Measurements from ENCODE around the gene AK5. TPM values are rescaled to one million over a fixed set of nuclear protein-coding genes. Genes with fewer than 3 reads are reported as not detected.

The AK5 gene
- total and polyA plus RNA-seq, 2 of the 4 experiments (the other 2 are of a cell fraction), result 22.5 to 25.8 TPM

- H2BK15ac ChIP-seq (ENCODE audit: low read depth, low read length), result peak overlapping the region; percentile 38; the same call in 1 of the 3 replicates
- H3K23ac ChIP-seq (ENCODE audit: low read depth, low read length), result no peak overlapping the region
- BruUV-seq (replicated peaks), result no TSS peak
- H4K91ac ChIP-seq (ENCODE audit: insufficient read depth, low read depth, low read length), result peak overlapping the region; percentile 20
- 0 out of 2 replicates have a peak overlapping the region, but pooled peaks have one; percentile 13 for H3K14ac ChIP-seq (replicated peaks; ENCODE audit: low read depth, low read length)
- H2AFZ ChIP-seq (replicated peaks; ENCODE audit: low read length, poor library complexity), result no peak overlapping the region
- no peaks in the 10 kb centered on the region for H4K20me1 ChIP-seq (ENCODE audit: insufficient read depth, low read length)
- H3K9ac ChIP-seq (ENCODE audit: low read depth, low read length), result no peak overlapping the region
- no peaks in the 10 kb centered on the region for H3K9me3 ChIP-seq (ENCODE audit: control insufficient read depth, insufficient read depth, low read length)
- 0 out of 2 replicates have a peak overlapping the region, but pooled peaks have one; percentile 23 for H2AK5ac ChIP-seq (ENCODE audit: low read depth, low read length)
- H3K4me1 ChIP-seq (ENCODE audit: control insufficient read depth, insufficient read depth, low read length), result peaks cover 7% of the 10 kb centered on the region
- ATAC-seq (ENCODE audit: low read depth) (no peak), DNase-seq (peak; percentile 18)
- WGBS, 2 experiments (ENCODE audit: extremely low coverage in 2 of 2, insufficient read length in 1 of 2), result no CpG with 5 or more reads among the region's 3 CpGs
- no peak overlapping the region for H2BK5ac ChIP-seq (ENCODE audit: low read depth, low read length, poor library complexity, severe bottlenecking)
- H3K56ac ChIP-seq (ENCODE audit: extremely low read depth, insufficient read depth, low read length), result no peak overlapping the region
- peaks cover 0 to 35% of the 10 kb centered on the region in 2 experiments; a peak in 2 of 4 replicates for H3K79me1 ChIP-seq (ENCODE audit: low read depth in 1 of 2, low read length in 2 of 2)
- no peak overlapping the region for H2AK9ac ChIP-seq (replicated peaks; ENCODE audit: low read depth, low read length, poor library complexity)
- no peaks in the 10 kb centered on the region for H3K27me3 ChIP-seq (ENCODE audit: control insufficient read depth, insufficient read depth, low read length)
- 0 out of 2 replicates have a peak overlapping the region, but pooled peaks have one; percentile 50 for H3K4ac ChIP-seq (ENCODE audit: low read depth, low read length)
- H3K27ac ChIP-seq (ENCODE audit: insufficient read depth, low read length), result no peak overlapping the region
- CTCF ChIA-PET, result no interaction called here
- TF ChIP-seq CEBPB (IDR thresholded peaks at IDR 0.05; ENCODE audit: low read depth, low read length) (peak; percentile 41; the same call in 1 of the 2 replicates), SMC3 (IDR thresholded peaks at IDR 0.05; ENCODE audit: low read depth, low read length) (no peak)
- no peak overlapping the region for H3K4me2 ChIP-seq (ENCODE audit: low read depth, low read length)
- no peak overlapping the region; the same call in 1 of the 2 replicates for H2BK20ac ChIP-seq (ENCODE audit: low read depth, low read length)
- H3K36me3 ChIP-seq (ENCODE audit: control insufficient read depth, insufficient read depth, low read length), result no peaks in the 10 kb centered on the region
- H3K18ac ChIP-seq (ENCODE audit: low read depth, low read length), result peak overlapping the region; percentile 60; the same call in 1 of the 2 replicates
- peak overlapping the region; percentile 59; the same call in 1 of the 2 replicates for H4K5ac ChIP-seq (ENCODE audit: low read depth, low read length)
- H2BK120ac ChIP-seq (ENCODE audit: low read depth, low read length), result peak overlapping the region; percentile 52; the same call in 1 of the 2 replicates
- H4K8ac ChIP-seq (ENCODE audit: low read depth in 2 of 2, low read length in 2 of 2), result peak overlapping the region in 1 of 2 experiments; percentile 22; a peak in 2 of 4 replicates
- POLR2A ChIA-PET (ENCODE audit: unreplicated experiment), result interaction anchor here (0.6 kb wide), 1 partner anchor 167 kb away, joined by 4 read pairs; no protein-coding TSS in a partner anchor
- H3K9me1 ChIP-seq (ENCODE audit: insufficient read depth, low read length), result peaks cover 5% of the 10 kb centered on the region; the same call in 1 of the 2 replicates
- H3K4me3 ChIP-seq (ENCODE audit: insufficient read depth, low read depth, low read length), result no peak overlapping the region
- intact Hi-C loops (cut with micrococcal nuclease), result no loop called here
- in situ Hi-C loops (cut with MboI; ENCODE audit: low sequenced_read_pairs), result no loop called here
- dilution Hi-C loops (cut with HindIII; ENCODE audit: low sequenced_read_pairs, unreplicated experiment), result no loop called here
Measured at GRCh38 chr1:77388661-77389060, 106.8 kb downstream of the AK5 start.
